ENCODE measurements around the gene KDM2A. TPM values are rescaled to one million over a fixed set of nuclear protein-coding genes. Genes with fewer than 3 reads are reported as not detected.
"Not testable (repeated sequence)": the region's sequence is repeated elsewhere in the genome, so short reads cannot be mapped to it uniquely, and the experiment has no call there.

KDM2A gene
- total RNA-seq, 2 donors from 2014 or later = 104 to 107 TPM

- not testable (repeated sequence) for H3K4me3 Mint-ChIP-seq; DNase-seq; H3K9me3 Mint-ChIP-seq; ATAC-seq (replicated peaks in 1 of 2); H3K36me3 Mint-ChIP-seq (ENCODE audit: insufficient read depth in 2 of 2); H3K27me3 Mint-ChIP-seq (ENCODE audit: low read depth)
- peak overlapping the region; percentile 78 for H3K27ac Mint-ChIP-seq
- peaks cover 38% of the 10 kb centered on the region for H3K4me1 Mint-ChIP-seq (ENCODE audit: low read depth)
Observed at GRCh38 chr11:67234571-67234970, 115.5 kb downstream of the KDM2A start.

GRCh38 chr11:67237574-67237973 lies 118.5 kb downstream of the KDM2A start:
- ATAC-seq (replicated peaks in 1 of 2) = no peak
- no peak for DNase-seq
- Mint-ChIP-seq H3K9me3 (no peaks in the 10 kb centered on the region), H3K27me3 (ENCODE audit: low read depth) (no peaks in the 10 kb centered on the region), H3K36me3 (ENCODE audit: insufficient read depth in 2 of 2) (peaks cover 19 to 24% of the 10 kb centered on the region in 2 donors), H3K4me1 (ENCODE audit: low read depth) (peaks cover 48% of the 10 kb centered on the region), H3K4me3 (no peak overlapping the region), H3K27ac (no peak overlapping the region)

- Mint-ChIP-seq H3K9me3 (no peaks in the 10 kb centered on the region), H3K4me1 (ENCODE audit: low read depth) (peaks cover 55% of the 10 kb centered on the region), H3K27me3 (ENCODE audit: low read depth) (no peaks in the 10 kb centered on the region), H3K27ac (peak overlapping the region; percentile 91), H3K4me3 (peak overlapping the region; percentile 94 to 100), H3K36me3 (ENCODE audit: insufficient read depth in 2 of 2) (peaks cover 19 to 32% of the 10 kb centered on the region in 2 donors)
- DNase-seq (no peak), ATAC-seq (replicated peaks in 1 of 2) (no peak)
Observed at GRCh38 chr11:67238894-67239782, 120.1 kb downstream of the KDM2A start.

DNA sequence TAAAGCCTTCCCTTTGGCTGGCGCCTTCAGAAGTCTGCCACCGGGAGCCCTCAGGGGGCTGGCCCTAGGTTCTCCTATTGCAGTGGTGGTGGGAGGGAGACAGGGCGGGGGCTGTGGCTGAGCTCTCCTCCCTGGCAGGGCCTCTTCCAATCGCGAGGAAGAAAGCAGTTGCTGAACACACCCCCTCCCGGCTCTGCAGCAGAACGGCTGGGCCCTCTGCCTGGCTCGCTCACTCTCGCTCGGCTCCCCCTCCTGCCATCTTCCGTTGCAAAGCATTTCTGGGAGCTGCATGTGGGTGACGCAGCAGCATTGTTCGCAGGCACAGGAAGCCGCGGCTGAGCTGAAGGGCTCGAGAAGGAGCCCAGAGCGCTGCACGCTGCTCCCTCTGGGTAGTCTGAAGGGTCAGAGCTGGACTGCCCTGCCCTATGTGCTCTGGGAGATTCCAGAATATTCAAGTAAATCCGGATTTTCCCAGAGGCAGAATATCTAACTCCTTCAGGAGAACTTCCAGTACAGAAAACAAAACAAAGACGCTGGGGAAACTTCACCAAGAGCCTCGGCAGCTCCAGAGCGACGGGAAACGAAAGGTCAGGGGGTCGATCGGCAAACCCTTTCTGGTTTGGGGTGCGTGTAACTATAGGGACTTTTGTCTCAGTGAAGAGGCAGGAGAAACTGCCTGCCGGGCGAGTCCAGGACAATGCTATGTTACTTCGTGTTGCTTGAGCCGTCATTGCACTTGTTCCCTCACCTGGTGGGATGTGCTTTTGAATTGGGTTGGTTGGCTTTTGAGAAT lies 120.9 kb downstream of the KDM2A start:
- no peaks in the 10 kb centered on the region for H3K27me3 Mint-ChIP-seq (ENCODE audit: low read depth)
- H3K9me3 Mint-ChIP-seq = no peaks in the 10 kb centered on the region
- peak; percentile 92 to 93 for ATAC-seq (replicated peaks in 1 of 2)
- peak; percentile 95 to 98 for DNase-seq
- peaks cover 23 to 34% of the 10 kb centered on the region in 2 donors for H3K36me3 Mint-ChIP-seq (ENCODE audit: insufficient read depth in 2 of 2)
- peak overlapping the region; percentile 94 to 100 for H3K4me3 Mint-ChIP-seq
- peaks cover 51% of the 10 kb centered on the region for H3K4me1 Mint-ChIP-seq (ENCODE audit: low read depth)
- peak overlapping the region; percentile 99 for H3K27ac Mint-ChIP-seq

- DNase-seq (peak; percentile 84 to 89), ATAC-seq (replicated peaks in 1 of 2) (peak; percentile 58 to 60)
- Mint-ChIP-seq H3K9me3 (no peaks in the 10 kb centered on the region), H3K4me1 (ENCODE audit: low read depth) (peaks cover 51% of the 10 kb centered on the region), H3K4me3 (peak overlapping the region; percentile 94 to 100), H3K27me3 (ENCODE audit: low read depth) (no peaks in the 10 kb centered on the region), H3K27ac (peak overlapping the region; percentile 99), H3K36me3 (ENCODE audit: insufficient read depth in 2 of 2) (peaks cover 28 to 42% of the 10 kb centered on the region in 2 donors)
Observed at GRCh38 chr11:67240576-67241389, 121.7 kb downstream of the KDM2A start.

DNA sequence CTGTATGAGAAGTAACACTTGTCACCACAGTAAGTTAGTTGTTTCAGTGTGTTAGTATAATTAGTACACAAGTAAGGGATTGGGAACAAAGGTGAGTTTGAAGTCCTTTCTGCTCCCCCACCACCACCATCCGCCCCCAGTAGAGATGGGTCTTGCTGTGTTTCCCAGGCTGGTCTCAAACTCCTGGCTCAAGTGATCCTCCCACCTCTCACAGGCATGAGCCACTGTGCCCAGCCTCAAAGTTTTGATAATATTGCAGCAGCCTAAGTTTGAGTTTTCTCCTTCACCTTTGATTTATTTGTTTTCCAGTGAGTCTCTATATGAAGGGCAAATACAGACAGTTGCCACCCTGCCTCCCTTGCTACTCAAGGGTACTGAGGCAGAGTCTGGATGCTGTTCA lies 123.5 kb downstream of the KDM2A start:
- Mint-ChIP-seq H3K4me1 (ENCODE audit: low read depth) (peaks cover 51% of the 10 kb centered on the region), H3K36me3 (ENCODE audit: insufficient read depth in 2 of 2) (peaks cover 34 to 49% of the 10 kb centered on the region in 2 donors)

GRCh38 chr11:67243051-67243450 lies 124.0 kb downstream of the KDM2A start:
- Mint-ChIP-seq H3K36me3 (ENCODE audit: insufficient read depth in 2 of 2) (peaks cover 37 to 52% of the 10 kb centered on the region in 2 donors), H3K4me1 (ENCODE audit: low read depth) (peaks cover 51% of the 10 kb centered on the region), H3K9me3 (no peaks in the 10 kb centered on the region), H3K27me3 (ENCODE audit: low read depth) (no peaks in the 10 kb centered on the region), H3K27ac (peak overlapping the region; percentile 85), H3K4me3 (peak overlapping the region; percentile 94 to 100)
- ATAC-seq (replicated peaks in 1 of 2) (no peak), DNase-seq (no peak)

More for the DNA sequence above, 123.5 kb downstream of the KDM2A start:
- H3K27ac Mint-ChIP-seq = peak overlapping the region; percentile 85
- H3K9me3 Mint-ChIP-seq = no peaks in the 10 kb centered on the region
- H3K27me3 Mint-ChIP-seq (ENCODE audit: low read depth) = no peaks in the 10 kb centered on the region
- ATAC-seq (replicated peaks in 1 of 2) (no peak), DNase-seq (no peak)
- peak overlapping the region; percentile 94 to 100 for H3K4me3 Mint-ChIP-seq

- H3K4me1 Mint-ChIP-seq (ENCODE audit: low read depth) = peaks cover 39% of the 10 kb centered on the region
- no peaks in the 10 kb centered on the region for H3K9me3 Mint-ChIP-seq
- DNase-seq = no peak
- H3K36me3 Mint-ChIP-seq (ENCODE audit: insufficient read depth in 2 of 2) = peaks cover 45 to 66% of the 10 kb centered on the region in 2 donors
- no peak overlapping the region for H3K4me3 Mint-ChIP-seq
- H3K27me3 Mint-ChIP-seq (ENCODE audit: low read depth) = no peaks in the 10 kb centered on the region
- no peak for ATAC-seq (replicated peaks in 1 of 2)
- H3K27ac Mint-ChIP-seq = peak overlapping the region; percentile 40
Observed at GRCh38 chr11:67245046-67245445, 126.0 kb downstream of the KDM2A start.

GRCh38 chr11:67247946-67248550 lies 129.0 kb downstream of the KDM2A start:
- ATAC-seq (replicated peaks in 1 of 2) (no peak), DNase-seq (no peak)
- Mint-ChIP-seq H3K4me3 (no peak overlapping the region), H3K27ac (peak overlapping the region; percentile 89), H3K9me3 (no peaks in the 10 kb centered on the region), H3K27me3 (ENCODE audit: low read depth) (no peaks in the 10 kb centered on the region), H3K36me3 (ENCODE audit: insufficient read depth in 2 of 2) (peaks cover 31 to 53% of the 10 kb centered on the region in 2 donors), H3K4me1 (ENCODE audit: low read depth) (peaks cover 28% of the 10 kb centered on the region)

DNA sequence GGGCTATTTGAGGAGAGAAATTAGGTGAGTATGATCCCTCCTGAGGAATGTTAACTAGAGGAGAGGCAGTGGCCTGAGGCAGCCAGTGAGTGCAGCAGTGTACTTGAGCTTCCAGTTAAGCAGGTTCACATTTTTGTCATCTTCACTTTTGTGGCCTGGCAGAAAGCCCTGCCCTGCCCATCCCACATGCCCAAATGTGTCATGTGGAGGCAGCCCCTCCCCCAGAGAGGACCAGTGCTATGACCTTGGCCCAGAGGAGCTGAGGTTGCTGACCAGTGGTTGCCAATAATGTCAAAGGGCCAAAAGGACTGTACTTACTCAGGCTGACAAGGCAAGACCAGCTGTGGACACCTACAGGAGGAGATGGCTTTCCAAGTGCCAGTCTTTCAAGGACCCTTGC lies 129.6 kb downstream of the KDM2A start:
- Mint-ChIP-seq H3K27ac (peak overlapping the region; percentile 89), H3K4me3 (no peak overlapping the region), H3K4me1 (ENCODE audit: low read depth) (peaks cover 22% of the 10 kb centered on the region), H3K27me3 (ENCODE audit: low read depth) (no peaks in the 10 kb centered on the region), H3K9me3 (no peaks in the 10 kb centered on the region), H3K36me3 (ENCODE audit: insufficient read depth in 2 of 2) (peaks cover 33 to 50% of the 10 kb centered on the region in 2 donors)
- DNase-seq (no peak), ATAC-seq (replicated peaks in 1 of 2) (no peak)

GRCh38 chr11:67250059-67251043 lies 131.3 kb downstream of the KDM2A start:
- Mint-ChIP-seq H3K27ac (no peak overlapping the region), H3K4me1 (ENCODE audit: low read depth) (peaks cover 13% of the 10 kb centered on the region), H3K27me3 (ENCODE audit: low read depth) (no peaks in the 10 kb centered on the region), H3K4me3 (no peak overlapping the region), H3K36me3 (ENCODE audit: insufficient read depth in 2 of 2) (peaks cover 30 to 46% of the 10 kb centered on the region in 2 donors), H3K9me3 (no peaks in the 10 kb centered on the region)
- ATAC-seq (replicated peaks in 1 of 2) (no peak), DNase-seq (no peak)

Data from activated T-cell treated with anti-CD3 and anti-CD28 coated beads, Interleukin-2, amount 50 U/mL, for 72 hours (primary cell).